Fibroblast of skin of left quadriceps (primary cell): ENCODE results near the gene NUTM2E.
A peak's percentile ranks its signal among the peaks of the same experiment; 100 is the strongest.
"Not testable (repeated sequence)": the region's sequence is repeated elsewhere in the genome, so short reads cannot be mapped to it uniquely, and the experiment has no call there.

Experiments used
- DNase-seq, 2 experiments: peaks; one replicate each; pipeline ENCODE4 v3.0.0-alpha.2; 2013; ENCODE audit warnings: low read depth in 2 of 2

The NUTM2E gene

GRCh38 chr10:79862803-79863202, 36.3 kb downstream of the NUTM2E start:
- DNase-seq = not testable (repeated sequence)

DNA sequence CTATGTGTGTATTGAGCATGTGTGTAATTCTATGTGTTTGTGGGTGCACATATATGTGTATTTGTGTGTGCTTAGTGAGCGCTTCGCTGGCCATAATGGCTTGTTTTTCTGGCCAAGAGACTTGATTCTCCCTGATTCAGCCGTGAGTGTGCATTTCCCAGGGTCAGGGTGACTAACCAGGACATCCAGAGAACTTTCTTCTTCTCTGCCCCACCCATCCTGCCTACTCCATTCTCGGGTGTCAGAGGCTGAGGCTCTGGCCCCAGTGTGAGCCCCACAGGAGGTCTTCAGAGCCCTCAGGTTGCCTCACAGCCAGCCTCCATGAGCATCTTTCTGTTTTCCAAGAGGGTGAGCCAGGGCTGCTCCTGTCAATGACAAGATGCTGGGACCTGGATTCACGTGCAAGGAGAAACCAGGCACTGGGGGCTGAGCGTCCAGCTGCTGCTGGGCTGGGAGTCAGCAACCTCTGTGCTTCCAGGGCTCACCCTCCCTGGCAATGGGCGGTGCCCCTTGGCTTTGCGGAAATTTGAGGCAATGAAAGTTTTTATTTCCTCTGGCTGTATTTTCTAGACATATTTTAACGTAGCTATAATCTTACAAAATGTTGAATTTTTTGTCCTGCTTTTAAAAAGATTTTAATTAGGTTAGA, 40.5 kb downstream of the NUTM2E start:
- not testable (repeated sequence) for DNase-seq

DNA sequence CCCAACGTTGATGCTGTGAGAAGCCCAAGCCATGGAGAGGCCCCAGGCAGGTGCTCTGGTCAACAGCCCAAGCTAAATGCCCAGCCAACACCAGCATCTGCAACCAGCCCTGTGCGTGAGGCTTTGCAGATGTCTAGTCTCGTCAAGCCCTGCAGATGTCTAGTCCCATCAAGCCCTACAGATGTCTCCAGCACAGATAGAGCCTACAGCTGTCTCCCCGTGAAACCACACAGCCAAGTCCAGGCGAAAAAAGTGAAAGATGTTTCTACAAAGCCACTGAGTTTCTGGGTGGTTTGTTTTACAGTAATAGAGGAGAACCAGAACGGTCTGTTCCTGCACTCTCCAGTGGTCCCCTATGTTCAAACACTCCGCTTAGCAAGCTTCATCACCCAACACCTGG, 41.5 kb downstream of the NUTM2E start:
- DNase-seq = not testable (repeated sequence)

DNA sequence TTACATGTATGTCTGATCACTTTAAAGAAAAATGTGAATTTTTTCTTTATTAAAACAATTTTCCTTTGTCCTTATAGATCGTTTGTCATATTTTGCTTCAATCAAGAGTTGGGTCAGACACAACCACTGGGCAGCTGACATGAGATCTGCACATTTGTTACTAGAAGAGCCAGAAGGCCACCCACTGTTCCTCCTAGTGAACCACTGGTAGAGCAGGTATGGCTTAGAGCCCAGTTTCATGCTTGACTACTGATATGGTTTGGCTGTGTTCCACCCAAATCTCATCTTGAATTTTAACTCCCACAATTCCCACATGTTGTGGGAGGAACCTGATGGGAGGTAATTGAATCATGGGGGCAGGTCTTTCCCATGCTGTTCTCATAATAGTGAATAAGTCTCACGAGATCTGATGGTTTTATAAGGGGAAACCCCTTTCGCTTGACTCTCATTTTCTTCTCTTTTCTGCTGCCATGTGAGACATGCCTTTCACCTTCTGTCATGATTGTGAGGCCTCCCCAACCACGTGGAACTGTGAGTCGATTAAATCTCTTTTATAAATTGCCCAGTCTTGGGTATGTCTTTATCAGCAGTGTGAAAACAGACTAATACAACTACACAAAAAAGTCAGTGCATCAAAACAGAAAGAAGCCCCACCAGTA, 43.0 kb downstream of the NUTM2E start:
- peak; percentile 0 to 6 for DNase-seq

DNA sequence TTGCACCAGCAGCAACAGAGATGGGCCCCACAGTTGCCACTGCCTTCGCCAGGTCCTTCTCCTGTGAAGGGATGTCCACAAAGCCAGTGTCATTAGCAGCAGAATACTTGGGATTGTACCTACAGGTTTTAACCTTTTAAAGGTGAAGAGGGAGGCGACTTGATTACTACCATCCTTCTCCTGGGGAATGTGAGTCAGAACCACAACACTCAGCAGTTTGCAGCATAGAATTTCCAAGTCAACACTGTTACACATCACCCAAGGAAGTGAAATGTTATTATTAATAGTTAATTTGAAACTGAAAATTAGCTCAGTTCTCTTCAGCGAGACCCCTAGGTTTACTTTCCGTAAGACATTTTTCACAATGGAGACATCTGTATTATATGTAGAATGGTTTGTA, 45.2 kb downstream of the NUTM2E start:
- DNase-seq = not testable (repeated sequence)
